Esophagus squamous epithelium (tissue), 5 donors: ENCODE measurements around the gene TTC22. TPM values are rescaled to one million over a fixed set of nuclear protein-coding genes. Genes with fewer than 3 reads are reported as not detected.
A peak's percentile ranks its signal among the peaks of the same experiment; 100 is the strongest.

Experiments used
- DNase-seq: peaks from one replicate; lab custom pipeline; 2025; lab: John Stamatoyannopoulos, UW
- H3K27ac ChIP-seq, 4 donors: fragments of 200-600 bp; sonication (generic); one replicate each; pipeline ENCODE4 v1.5.1; 2016 to 2019; ENCODE audit warnings: mild to moderate bottlenecking in 1 of 4
- H3K27me3 ChIP-seq, 4 donors: fragments of 200-600 bp; sonication (generic); 1 replicate in 3 of 4; 2 replicates in 1 of 4; pipeline versions ENCODE4 v1.5.1 to v1.6.0; 2017 to 2021; ENCODE audit warnings: antibody characterized with exemption in 1 of 4
- H3K36me3 ChIP-seq, 3 donors: fragments of 200-600 bp; sonication (generic); one replicate each; pipeline ENCODE4 v1.5.1; 2016 to 2019
- H3K4me1 ChIP-seq, 3 donors: fragments of 200-600 bp; sonication (generic); one replicate each; pipeline ENCODE4 v1.5.1; 2017 to 2019
- H3K4me3 ChIP-seq, 4 donors: fragments of 200-600 bp; sonication (generic); 1 replicate in 3 of 4; 2 replicates in 1 of 4; pipeline ENCODE4 v1.5.1; 2016 to 2019; ENCODE audit warnings: mild to moderate bottlenecking in 2 of 4, moderate library complexity in 1 of 4
- H3K9me3 ChIP-seq, 3 donors: fragments of 200-600 bp; sonication (generic); one replicate each; pipeline ENCODE4 v1.5.1; 2016 to 2019
- POLR2A ChIP-seq, 4 donors: fragments of 450-650 bp; IDR thresholded peaks; one replicate each; pipeline ENCODE4 v1.6.1; 2017; ENCODE audit warnings: antibody characterized with exemption in 4 of 4, mild to moderate bottlenecking in 4 of 4, moderate library complexity in 3 of 4
- WGBS, 2 donors: methylation state at CpG; one replicate each; pipeline ENCODE4 v1.1.5; 2018; 5-methylcytosine and 5-hydroxymethylcytosine counted together
- intact Hi-C: fragments of 100-400 bp; cut with DNase I; formaldehyde crosslinking; loops from one replicate; pipeline ENCODE4 v1.15.0; 2022
- total RNA-seq, 4 donors: library from RNA; depleted of rRNA; stranded (reverse); fragments of >200 nt; gene quantifications; one replicate each; pipeline ENCODE4 v1.1.0, GENCODE V29; 2016
- TF ChIP-seq, protein P1 (sequence below), 6 experiments: fragments of 450-650 bp in 4 of 6; fragments of 200-600 bp in 2 of 6; sonication (generic) in 2 of 6; IDR thresholded peaks; one replicate each; pipeline ENCODE4 v1.5.1; 2016 to 2019; ENCODE audit warnings: antibody characterized with exemption in 6 of 6, mild to moderate bottlenecking in 4 of 6, moderate library complexity in 4 of 6
- donor health status: DM: yes; HTN: yes; CAD: no.

TTC22 gene
- total RNA-seq, 4 donors from 2014 or later, result 73.4 to 323 (median 141) TPM

DNA sequence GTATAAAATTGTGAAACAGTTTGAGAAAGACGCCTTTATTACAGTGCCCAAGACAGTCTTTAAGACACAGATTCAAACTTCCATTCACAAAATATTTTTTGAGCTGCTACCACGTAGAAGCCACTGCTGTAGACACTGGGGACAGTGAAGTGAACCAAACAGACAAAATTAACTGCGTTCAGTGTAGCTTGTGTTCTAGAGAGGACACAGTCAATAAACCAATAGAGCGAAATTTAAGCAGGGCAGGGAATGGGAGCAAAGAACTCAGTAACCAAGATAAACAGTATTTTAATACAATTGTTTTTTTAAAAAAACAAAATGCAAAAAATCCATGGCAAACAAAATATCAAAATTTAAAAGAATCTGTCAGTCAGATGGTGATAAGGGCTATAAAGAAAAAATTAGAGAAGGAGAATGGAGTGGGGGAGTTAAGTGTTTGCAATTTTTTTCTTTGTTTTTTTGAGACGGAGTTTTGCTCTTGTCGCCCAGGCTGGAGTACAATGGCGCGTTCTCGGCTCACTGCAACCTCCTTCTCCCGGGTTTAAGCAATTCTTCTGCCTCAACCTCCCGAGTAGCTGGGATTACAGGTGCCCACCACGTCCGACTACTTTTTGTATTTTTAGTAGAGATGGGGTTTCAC, 36.1 kb downstream of the TTC22 start:
- WGBS, 2 donors, result 55 to 59% methylated on average over 13 of the region's 13 CpGs
- intact Hi-C loops, result no loop called here
- Histone ChIP-seq H3K4me1 (peaks cover 4 to 17% (median 11%) of the 10 kb centered on the region in 3 donors), H3K9me3 (no peaks in the 10 kb centered on the region), H3K4me3 (peak overlapping the region; percentile 72 to 90 (median 84)), H3K27ac (peak overlapping the region in 3 of 4 donors; percentile 36 to 69 (median 56)), H3K36me3 (no peaks in the 10 kb centered on the region), H3K27me3 (no peaks in the 10 kb centered on the region)
- TF ChIP-seq, protein P1, sequence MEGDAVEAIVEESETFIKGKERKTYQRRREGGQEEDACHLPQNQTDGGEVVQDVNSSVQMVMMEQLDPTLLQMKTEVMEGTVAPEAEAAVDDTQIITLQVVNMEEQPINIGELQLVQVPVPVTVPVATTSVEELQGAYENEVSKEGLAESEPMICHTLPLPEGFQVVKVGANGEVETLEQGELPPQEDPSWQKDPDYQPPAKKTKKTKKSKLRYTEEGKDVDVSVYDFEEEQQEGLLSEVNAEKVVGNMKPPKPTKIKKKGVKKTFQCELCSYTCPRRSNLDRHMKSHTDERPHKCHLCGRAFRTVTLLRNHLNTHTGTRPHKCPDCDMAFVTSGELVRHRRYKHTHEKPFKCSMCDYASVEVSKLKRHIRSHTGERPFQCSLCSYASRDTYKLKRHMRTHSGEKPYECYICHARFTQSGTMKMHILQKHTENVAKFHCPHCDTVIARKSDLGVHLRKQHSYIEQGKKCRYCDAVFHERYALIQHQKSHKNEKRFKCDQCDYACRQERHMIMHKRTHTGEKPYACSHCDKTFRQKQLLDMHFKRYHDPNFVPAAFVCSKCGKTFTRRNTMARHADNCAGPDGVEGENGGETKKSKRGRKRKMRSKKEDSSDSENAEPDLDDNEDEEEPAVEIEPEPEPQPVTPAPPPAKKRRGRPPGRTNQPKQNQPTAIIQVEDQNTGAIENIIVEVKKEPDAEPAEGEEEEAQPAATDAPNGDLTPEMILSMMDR (IDR thresholded peaks at IDR 0.05), result no peak
- no peak for TF ChIP-seq POLR2A (IDR thresholded peaks at IDR 0.05)
- no peak for DNase-seq

GRCh38 chr1:54764133-54764921, 36.8 kb downstream of the TTC22 start, which contains the start of gene PARS2:
PARS2 (minus strand) TSS chr1:54764523; CDS start chr1:54759161, 5,362 bp downstream.
- no peaks in the 10 kb centered on the region for H3K9me3 ChIP-seq
- TF ChIP-seq, protein P1 (IDR thresholded peaks at IDR 0.05), result peak in 1 of 6 experiments; percentile 12
- peak in 3 of 4 donors; percentile 22 to 81 (median 73) for TF ChIP-seq POLR2A (IDR thresholded peaks at IDR 0.05)
- WGBS, 2 donors, result 0% methylated on average over 5 to 21 of the region's 57 CpGs
- intact Hi-C loops, result no loop called here
- no peaks in the 10 kb centered on the region for H3K27me3 ChIP-seq
- H3K4me1 ChIP-seq, result peaks cover 4 to 17% (median 11%) of the 10 kb centered on the region in 3 donors
- peak; percentile 89 for DNase-seq
- peak within 1 kb of the TSS; percentile 80 to 87 (median 83) for H3K27ac ChIP-seq
- no peaks in the 10 kb centered on the region for H3K36me3 ChIP-seq
- H3K4me3 ChIP-seq, result peak within 1 kb of the TSS; percentile 72 to 90 (median 84)

DNA sequence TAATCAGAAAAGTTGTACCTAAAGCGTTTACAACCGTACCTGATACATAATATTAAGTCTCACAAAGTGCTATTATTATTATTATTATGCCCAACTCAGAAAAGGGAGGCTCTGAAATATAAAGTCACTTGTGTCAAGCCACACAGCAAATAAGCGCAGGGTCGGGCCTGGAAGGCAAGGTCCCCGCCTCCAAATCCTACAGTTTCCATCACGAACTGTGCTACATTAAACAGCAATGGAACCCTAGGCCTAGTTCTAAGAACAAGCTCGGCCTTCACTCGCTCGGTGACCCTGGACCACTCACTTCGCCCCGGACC, 37.3 kb downstream of the TTC22 start:
- Histone ChIP-seq H3K27me3 (no peaks in the 10 kb centered on the region), H3K4me3 (peak overlapping the region; percentile 72 to 90 (median 84)), H3K27ac (peak overlapping the region; percentile 80 to 87 (median 83)), H3K9me3 (no peaks in the 10 kb centered on the region), H3K36me3 (peaks cover 0 to 3% (median 0%) of the 10 kb centered on the region in 3 donors), H3K4me1 (peaks cover 4 to 17% (median 11%) of the 10 kb centered on the region in 3 donors)
- DNase-seq, result no peak
- intact Hi-C loops, result no loop called here
- 1 to 4% methylated on average over 8 to 11 of the region's 11 CpGs for WGBS, 2 donors
- no peak for TF ChIP-seq POLR2A (IDR thresholded peaks at IDR 0.05)
- TF ChIP-seq, protein P1 (IDR thresholded peaks at IDR 0.05), result no peak

DNA sequence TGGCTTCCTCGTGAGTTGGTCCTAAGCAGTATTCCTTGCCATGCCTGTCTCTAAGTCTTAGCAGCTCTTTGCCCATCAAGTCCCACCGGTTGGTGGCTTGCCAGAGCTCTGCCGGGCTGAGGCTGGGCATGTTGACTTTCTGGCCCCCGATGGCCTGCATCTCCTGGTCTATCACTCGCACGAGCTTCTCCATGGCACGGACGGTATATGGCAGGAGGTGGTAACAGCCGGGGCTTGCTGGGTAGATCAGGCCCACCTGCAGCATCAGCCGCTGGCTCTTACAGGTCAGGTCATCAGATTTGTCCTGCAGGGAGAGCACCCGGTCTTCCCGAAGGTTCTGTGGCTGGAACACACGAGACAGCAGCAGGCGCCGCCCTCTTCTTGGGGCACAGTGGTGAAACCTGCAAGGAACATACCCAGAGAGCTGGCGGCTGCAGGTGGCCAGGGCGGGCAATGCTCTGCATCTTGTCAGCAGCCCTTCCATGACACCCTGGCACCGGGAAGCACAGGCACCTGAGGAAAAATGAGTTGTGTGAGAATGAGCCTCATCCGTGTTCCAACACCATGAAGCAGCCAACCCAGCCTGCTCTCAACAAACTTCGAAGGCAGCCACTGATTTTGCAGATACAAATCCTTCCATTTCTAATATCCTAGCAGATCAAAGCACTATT, 42.3 kb downstream of the TTC22 start:
- H3K27me3 ChIP-seq, result no peaks in the 10 kb centered on the region
- H3K27ac ChIP-seq, result no peak overlapping the region
- intact Hi-C loops, result no loop called here
- no peaks in the 10 kb centered on the region for H3K9me3 ChIP-seq
- no peak for TF ChIP-seq POLR2A (IDR thresholded peaks at IDR 0.05)
- TF ChIP-seq, protein P1 (IDR thresholded peaks at IDR 0.05), result no peak
- peaks cover 0 to 10% (median 5%) of the 10 kb centered on the region in 3 donors for H3K4me1 ChIP-seq
- WGBS, 2 donors, result 92 to 97% methylated on average over 6 to 11 of the region's 20 CpGs
- no peak overlapping the region for H3K4me3 ChIP-seq
- H3K36me3 ChIP-seq, result peaks cover 0 to 37% (median 4%) of the 10 kb centered on the region in 3 donors
- no peak for DNase-seq
